ENCODE results near the gene CTNNB1. TPM values are rescaled to one million over a fixed set of nuclear protein-coding genes. Genes with fewer than 3 reads are reported as not detected.

CTNNB1 gene
- total and polyA plus RNA-seq, 2 of the 13 experiments (the other 11 are each of a cell fraction or from before 2014, with no cell fraction given), result 398 to 489 TPM

DNA sequence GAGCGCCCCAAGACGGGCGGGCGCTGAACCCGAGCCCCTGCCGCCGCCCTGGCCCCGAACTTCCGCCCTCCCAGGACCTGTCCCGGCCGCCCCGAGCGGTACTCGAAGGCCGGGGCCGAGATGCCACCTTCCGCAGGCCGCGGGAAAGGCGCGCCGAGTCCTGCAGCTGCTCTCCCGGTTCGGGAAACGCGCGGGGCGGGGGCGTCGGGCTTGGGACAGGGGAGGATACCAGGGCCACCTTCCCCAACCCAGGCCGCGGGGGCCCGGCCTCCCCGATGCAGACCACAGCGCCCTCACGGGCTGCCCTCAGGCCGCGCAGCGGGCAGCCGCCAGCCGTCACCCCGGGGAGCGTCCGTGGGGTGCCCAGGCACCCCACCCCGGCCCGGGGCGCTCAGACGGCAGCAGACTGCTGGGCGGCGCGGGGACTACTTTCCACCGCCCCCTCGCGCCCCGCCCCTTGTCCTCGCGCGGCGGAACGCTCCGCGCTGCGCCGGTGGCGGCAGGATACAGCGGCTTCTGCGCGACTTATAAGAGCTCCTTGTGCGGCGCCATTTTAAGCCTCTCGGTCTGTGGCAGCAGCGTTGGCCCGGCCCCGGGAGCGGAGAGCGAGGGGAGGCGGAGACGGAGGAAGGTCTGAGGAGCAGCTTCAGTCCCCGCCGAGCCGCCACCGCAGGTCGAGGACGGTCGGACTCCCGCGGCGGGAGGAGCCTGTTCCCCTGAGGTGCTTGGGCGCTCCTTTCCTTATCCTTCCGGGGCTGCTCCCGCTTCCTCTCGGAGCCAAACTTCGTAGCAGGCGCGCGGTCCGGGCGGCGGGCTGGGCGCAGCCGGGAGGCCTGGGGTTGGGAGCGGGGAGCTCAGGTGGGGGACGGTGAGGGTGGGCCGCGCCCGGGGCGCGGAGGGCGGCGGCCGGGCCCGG, at the start of gene CTNNB1 (continued):
- peak; percentile 73; the same call in 1 of the 2 replicates for TF ChIP-seq THAP9 (CRISPR knock-in tag; IDR thresholded peaks at IDR 0.05; ENCODE audit: borderline replicate concordance)
- peak; percentile 86 for TF ChIP-seq GMEB1 (CRISPR knock-in tag; IDR thresholded peaks at IDR 0.05; ENCODE audit: borderline replicate concordance)
- peak; percentile 76 for TF ChIP-seq HOXD1 (CRISPR knock-in tag; IDR thresholded peaks at IDR 0.05)
- no peak for TF ChIP-seq ELF1 (CRISPR knock-in tag; IDR thresholded peaks at IDR 0.05)
- peak; percentile 65 for TF ChIP-seq PRDM10 (CRISPR knock-in tag; IDR thresholded peaks at IDR 0.05; ENCODE audit: low read depth)
- 0 out of 2 replicates have a peak, but pooled peaks have one; percentile 48 for TF ChIP-seq CSRNP2 (CRISPR knock-in tag; conservative IDR thresholded peaks at IDR 0.05; ENCODE audit: low read depth)
- TF ChIP-seq, protein P1, sequence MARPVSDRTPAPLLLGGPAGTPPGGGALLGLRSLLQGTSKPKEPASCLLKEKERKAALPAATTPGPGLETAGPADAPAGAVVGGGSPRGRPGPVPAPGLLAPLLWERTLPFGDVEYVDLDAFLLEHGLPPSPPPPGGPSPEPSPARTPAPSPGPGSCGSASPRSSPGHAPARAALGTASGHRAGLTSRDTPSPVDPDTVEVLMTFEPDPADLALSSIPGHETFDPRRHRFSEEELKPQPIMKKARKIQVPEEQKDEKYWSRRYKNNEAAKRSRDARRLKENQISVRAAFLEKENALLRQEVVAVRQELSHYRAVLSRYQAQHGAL (CRISPR knock-in tag; IDR thresholded peaks at IDR 0.05; ENCODE audit: not compliant biosample characterization), result no peak
- no peak for TF ChIP-seq NONO (IDR thresholded peaks at IDR 0.05)
- peak; percentile 95 for TF ChIP-seq NONO (CRISPR knock-in tag; conservative IDR thresholded peaks at IDR 0.05)
- no peak for TF ChIP-seq NPAS2 (CRISPR knock-in tag; IDR thresholded peaks at IDR 0.05; ENCODE audit: borderline replicate concordance)
- no peak for TF ChIP-seq FOSL1 (CRISPR knock-in tag; IDR thresholded peaks at IDR 0.05; ENCODE audit: borderline replicate concordance)
- TF ChIP-seq NFIB (CRISPR knock-in tag; IDR thresholded peaks at IDR 0.05; ENCODE audit: borderline replicate concordance), result no peak
- peak; percentile 90 for TF ChIP-seq SAFB2 (CRISPR knock-in tag; IDR thresholded peaks at IDR 0.05; ENCODE audit: borderline replicate concordance, low read depth)
- peak; percentile 91 for TF ChIP-seq CHD2 (IDR thresholded peaks at IDR 0.05; ENCODE audit: low read depth, low read length)
- TF ChIP-seq ZNF557 (CRISPR knock-in tag; IDR thresholded peaks at IDR 0.05), result no peak
- TF ChIP-seq, protein P2, sequence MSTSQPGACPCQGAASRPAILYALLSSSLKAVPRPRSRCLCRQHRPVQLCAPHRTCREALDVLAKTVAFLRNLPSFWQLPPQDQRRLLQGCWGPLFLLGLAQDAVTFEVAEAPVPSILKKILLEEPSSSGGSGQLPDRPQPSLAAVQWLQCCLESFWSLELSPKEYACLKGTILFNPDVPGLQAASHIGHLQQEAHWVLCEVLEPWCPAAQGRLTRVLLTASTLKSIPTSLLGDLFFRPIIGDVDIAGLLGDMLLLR (CRISPR knock-in tag; IDR thresholded peaks at IDR 0.05), result 0 out of 2 replicates have a peak, but pooled peaks have one; percentile 44

Measured in HepG2 (cell line).